WERI-Rb-1 (cell line): ENCODE measurements around the gene RPS6KC1.

Experiments
- DNase-seq: peaks from one replicate; pipeline ENCODE4 v3.0.0-alpha.2; 2020
- H3K27ac ChIP-seq: fragments of 250-450 bp; sonication (Bioruptor Pico); 2 replicates; pipeline ENCODE4 v1.5.1; 2020; ENCODE audit warnings: mild to moderate bottlenecking, moderate library complexity
- H3K27me3 ChIP-seq: fragments of 250-450 bp; sonication (Bioruptor Pico); 2 replicates; pipeline ENCODE4 v1.5.1; 2021; ENCODE audit warnings: mild to moderate bottlenecking, low read depth, moderate library complexity; ENCODE audit not compliant: insufficient read depth, severe bottlenecking
- H3K36me3 ChIP-seq: fragments of 250-450 bp; sonication (Bioruptor Pico); 2 replicates; pipeline ENCODE4 v1.5.1; 2020; ENCODE audit warnings: mild to moderate bottlenecking, moderate library complexity
- H3K4me3 ChIP-seq: 2 replicates; pipeline ENCODE4 v1.5.1; 2011; ENCODE audit warnings: low read depth, mild to moderate bottlenecking, control low read depth, low read length
- H3K9me3 ChIP-seq: fragments of 250-450 bp; sonication (Bioruptor Pico); 2 replicates; pipeline ENCODE4 v1.5.1; 2021; ENCODE audit warnings: mild to moderate bottlenecking, moderate library complexity; ENCODE audit not compliant: severe bottlenecking
- CTCF ChIP-seq: IDR thresholded peaks from 2 replicates; pipeline ENCODE4 v1.5.1; 2011; ENCODE audit warnings: low read depth, mild to moderate bottlenecking, control low read depth, inconsistent platforms, low read length

Gene RPS6KC1

GRCh38 chr1:213176341-213176740 is 125.3 kb downstream of the RPS6KC1 start:
- H3K9me3 ChIP-seq, result no peaks in the 10 kb centered on the region
- H3K27ac ChIP-seq, result no peak overlapping the region
- H3K27me3 ChIP-seq, result no peaks in the 10 kb centered on the region
- no peak for DNase-seq
- no peak overlapping the region for H3K4me3 ChIP-seq
- TF ChIP-seq CTCF, result no peak
- no peaks in the 10 kb centered on the region for H3K36me3 ChIP-seq

DNA sequence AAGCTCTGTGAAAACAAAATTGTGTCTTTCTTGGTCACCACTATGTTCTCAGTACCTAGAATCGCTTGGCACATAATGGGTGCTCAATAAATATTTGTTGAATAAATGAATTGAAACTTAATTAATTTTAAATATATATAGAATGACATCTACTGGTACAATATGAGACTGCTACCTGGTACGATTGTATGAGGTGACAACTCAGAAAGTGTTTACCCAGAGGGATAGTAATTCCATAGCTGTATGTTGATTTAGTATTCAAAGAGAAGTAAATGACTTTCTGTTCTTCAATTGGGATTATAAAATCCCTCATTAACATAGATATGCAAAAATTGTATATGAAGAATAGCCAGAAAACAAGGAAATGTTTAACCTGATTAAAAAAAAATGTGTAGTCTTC is 128.7 kb downstream of the RPS6KC1 start:
- H3K36me3 ChIP-seq, result no peaks in the 10 kb centered on the region
- H3K27me3 ChIP-seq, result no peaks in the 10 kb centered on the region
- no peak for TF ChIP-seq CTCF
- H3K9me3 ChIP-seq, result no peaks in the 10 kb centered on the region
- no peak overlapping the region for H3K27ac ChIP-seq
- no peak overlapping the region for H3K4me3 ChIP-seq
- DNase-seq, result no peak

DNA sequence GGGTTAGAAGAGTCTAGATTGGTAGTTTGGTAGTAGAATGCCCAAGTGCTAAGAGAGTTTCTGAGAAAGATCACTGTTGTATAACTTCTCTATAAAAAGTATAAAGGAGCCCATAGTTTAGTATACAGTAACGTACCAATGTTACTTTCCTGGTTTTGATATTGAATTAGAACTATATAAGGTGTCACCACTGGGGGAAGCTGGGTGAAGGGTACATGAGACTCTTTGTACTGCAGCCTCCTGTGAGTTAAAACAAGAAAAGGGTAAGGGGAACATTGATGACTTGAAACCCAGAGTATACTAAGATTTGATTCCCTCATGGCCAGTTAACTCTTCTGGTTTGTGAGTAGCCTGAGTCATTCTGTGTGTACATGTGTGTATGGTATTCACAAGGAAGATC is 129.8 kb downstream of the RPS6KC1 start:
- no peaks in the 10 kb centered on the region for H3K36me3 ChIP-seq
- H3K27ac ChIP-seq, result no peak overlapping the region
- DNase-seq, result no peak
- H3K27me3 ChIP-seq, result no peaks in the 10 kb centered on the region
- H3K9me3 ChIP-seq, result no peaks in the 10 kb centered on the region
- no peak for TF ChIP-seq CTCF
- H3K4me3 ChIP-seq, result no peak overlapping the region

GRCh38 chr1:213183036-213183672 is 132.1 kb downstream of the RPS6KC1 start:
- DNase-seq, result no peak
- no peak overlapping the region for H3K4me3 ChIP-seq
- no peaks in the 10 kb centered on the region for H3K27me3 ChIP-seq
- TF ChIP-seq CTCF, result no peak
- no peaks in the 10 kb centered on the region for H3K9me3 ChIP-seq
- H3K27ac ChIP-seq, result no peak overlapping the region
- no peaks in the 10 kb centered on the region for H3K36me3 ChIP-seq

- Histone ChIP-seq H3K27ac (no peak overlapping the region), H3K27me3 (no peaks in the 10 kb centered on the region), H3K36me3 (no peaks in the 10 kb centered on the region), H3K4me3 (no peak overlapping the region), H3K9me3 (no peaks in the 10 kb centered on the region)
- DNase-seq, result no peak
- TF ChIP-seq CTCF, result no peak
These were observed 135.1 kb downstream of the RPS6KC1 start for GRCh38 chr1:213186168-213186567.

- no peak for DNase-seq
- no peaks in the 10 kb centered on the region for H3K9me3 ChIP-seq
- H3K36me3 ChIP-seq, result no peaks in the 10 kb centered on the region
- H3K4me3 ChIP-seq, result no peak overlapping the region
- no peak overlapping the region for H3K27ac ChIP-seq
- no peaks in the 10 kb centered on the region for H3K27me3 ChIP-seq
- TF ChIP-seq CTCF, result no peak
These were observed 141.0 kb downstream of the RPS6KC1 start for GRCh38 chr1:213192026-213192425.
